Measurements from ENCODE around the gene STIP1.
"Not testable (repeated sequence)": the region's sequence is repeated elsewhere in the genome, so short reads cannot be mapped to it uniquely, and the experiment has no call there.

STIP1 gene

DNA sequence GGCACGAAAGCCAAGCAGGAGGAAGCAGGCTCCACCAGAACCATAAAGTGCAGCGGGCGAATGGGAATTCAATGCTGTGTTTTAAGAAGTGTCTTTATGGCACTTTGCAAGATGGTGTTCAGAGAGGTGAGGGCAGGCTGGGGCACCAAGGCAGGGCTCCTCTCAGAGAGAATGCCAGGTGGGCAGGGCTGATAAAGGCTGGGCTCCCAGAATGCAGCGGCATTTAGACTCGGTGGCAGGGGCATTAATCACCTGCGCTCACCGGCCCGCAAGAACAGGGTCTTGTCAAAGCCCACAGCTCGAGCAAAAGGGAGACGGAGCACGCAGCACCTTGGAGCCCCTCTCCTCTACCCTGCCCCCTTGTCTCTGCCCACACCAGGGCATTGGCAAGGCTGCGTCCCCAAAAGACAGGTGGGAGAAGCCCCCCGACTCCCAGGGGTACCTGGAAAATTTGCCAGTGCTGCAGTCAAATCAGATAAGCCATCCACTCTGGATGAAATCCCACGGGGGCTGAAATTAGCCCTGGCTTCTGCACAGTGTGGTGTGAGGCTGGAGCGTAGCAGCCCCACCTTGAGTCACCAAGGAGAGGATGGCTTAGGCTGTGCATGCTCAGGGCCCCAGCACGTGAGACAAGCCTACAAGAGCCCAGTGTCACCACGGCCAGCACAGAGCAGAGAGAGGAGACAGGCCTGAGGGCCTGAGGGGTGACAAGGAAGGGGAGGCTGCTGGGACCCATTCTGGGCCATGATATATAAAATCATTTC, 28.2 kb upstream of the STIP1 start:
- no peak overlapping the region for H3K18ac ChIP-seq (ENCODE audit: low read length)
- no peak overlapping the region for H3K14ac ChIP-seq (ENCODE audit: low read length)
- no peak overlapping the region for H2BK12ac ChIP-seq (ENCODE audit: low read length)
- no CpG with 5 or more reads among the region's 17 CpGs for WGBS (ENCODE audit: extremely low coverage, insufficient coverage, insufficient read length)
- H3K79me2 ChIP-seq (ENCODE audit: control insufficient read depth, insufficient read depth, low read length, poor library complexity) = no peaks in the 10 kb centered on the region
- no peak overlapping the region for H2AFZ ChIP-seq (ENCODE audit: insufficient read depth, low read length, poor library complexity)
- no peak overlapping the region for H3K4me3 ChIP-seq (ENCODE audit: low read depth, low read length)
- H2BK5ac ChIP-seq (ENCODE audit: low read depth, low read length, poor library complexity) = no peak overlapping the region
- no peaks in the 10 kb centered on the region for H3K27me3 ChIP-seq (ENCODE audit: insufficient read depth, low read length)
- no peak overlapping the region for H4K91ac ChIP-seq (ENCODE audit: low read depth, low read length)
- no peaks in the 10 kb centered on the region for H3K36me3 ChIP-seq (ENCODE audit: control insufficient read depth in 1 of 2, insufficient read depth in 2 of 2, low read length in 2 of 2)
- H3K23ac ChIP-seq (ENCODE audit: low read length) = no peak overlapping the region
- no peak overlapping the region for H3K4ac ChIP-seq (ENCODE audit: low read depth, low read length)
- no peaks in the 10 kb centered on the region for H3K79me1 ChIP-seq (ENCODE audit: low read length)
- H4K8ac ChIP-seq (ENCODE audit: low read depth, low read length) = no peak overlapping the region
- no peak overlapping the region for H4K12ac ChIP-seq (ENCODE audit: low read depth, low read length)
- no peak overlapping the region for H2BK120ac ChIP-seq (ENCODE audit: insufficient read depth, low read length, poor library complexity)
- no peaks in the 10 kb centered on the region for H3K9me3 ChIP-seq (ENCODE audit: insufficient read depth, low read depth, low read length)
- H3K9ac ChIP-seq (ENCODE audit: low read length) = no peak overlapping the region
- peaks cover 0 to 1% of the 10 kb centered on the region in 2 experiments for H3K4me1 ChIP-seq (ENCODE audit: control insufficient read depth in 1 of 2, insufficient read depth in 2 of 2, low read length in 2 of 2)
- H3K27ac ChIP-seq (ENCODE audit: low read depth, low read length) = no peak overlapping the region
- DNase-seq = no peak
- no peak overlapping the region for H3K4me2 ChIP-seq (ENCODE audit: low read length)
- H2AK5ac ChIP-seq (ENCODE audit: low read length) = no peak overlapping the region

DNA sequence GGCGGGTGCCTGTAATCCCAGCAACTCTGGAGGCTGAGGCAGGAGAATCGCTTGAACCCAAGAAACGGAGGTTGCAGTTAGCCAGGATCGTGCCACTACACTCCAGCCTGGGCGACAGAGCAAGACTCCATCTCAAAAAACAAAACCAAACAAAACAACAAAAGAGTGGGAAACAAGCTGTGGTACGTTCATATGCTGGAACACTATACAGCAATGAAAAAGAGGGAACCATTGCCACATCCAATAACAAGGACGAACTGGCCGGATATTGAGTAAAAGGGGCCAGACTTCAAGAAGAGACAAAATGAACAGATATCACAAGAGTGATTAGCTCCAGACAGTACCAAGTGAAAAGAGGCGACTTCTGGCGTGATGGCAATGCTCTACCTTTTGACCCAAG, 24.9 kb upstream of the STIP1 start:
- no peak overlapping the region for H2AK5ac ChIP-seq (ENCODE audit: low read length)
- no peak overlapping the region for H2BK12ac ChIP-seq (ENCODE audit: low read length)
- no CpG with 5 or more reads among the region's 10 CpGs for WGBS (ENCODE audit: extremely low coverage, insufficient coverage, insufficient read length)
- no peak overlapping the region for H3K4me2 ChIP-seq (ENCODE audit: low read length)
- peaks cover 5% of the 10 kb centered on the region for H3K79me2 ChIP-seq (ENCODE audit: control insufficient read depth, insufficient read depth, low read length, poor library complexity)
- H3K18ac ChIP-seq (ENCODE audit: low read length) = no peak overlapping the region
- no peak overlapping the region for H3K4ac ChIP-seq (ENCODE audit: low read depth, low read length)
- no peak overlapping the region for H3K9ac ChIP-seq (ENCODE audit: low read length)
- no peak overlapping the region for H2BK120ac ChIP-seq (ENCODE audit: insufficient read depth, low read length, poor library complexity)
- H4K12ac ChIP-seq (ENCODE audit: low read depth, low read length) = no peak overlapping the region
- no peaks in the 10 kb centered on the region for H3K9me3 ChIP-seq (ENCODE audit: insufficient read depth, low read depth, low read length)
- H2BK5ac ChIP-seq (ENCODE audit: low read depth, low read length, poor library complexity) = no peak overlapping the region
- peaks cover 7% of the 10 kb centered on the region for H3K79me1 ChIP-seq (ENCODE audit: low read length)
- H3K27ac ChIP-seq (ENCODE audit: low read depth, low read length) = no peak overlapping the region
- H3K4me1 ChIP-seq (ENCODE audit: control insufficient read depth in 1 of 2, insufficient read depth in 2 of 2, low read length in 2 of 2) = peaks cover 7 to 9% of the 10 kb centered on the region in 2 experiments
- H4K8ac ChIP-seq (ENCODE audit: low read depth, low read length) = no peak overlapping the region
- no peaks in the 10 kb centered on the region for H3K36me3 ChIP-seq (ENCODE audit: control insufficient read depth in 1 of 2, insufficient read depth in 2 of 2, low read length in 2 of 2)
- H3K4me3 ChIP-seq (ENCODE audit: low read depth, low read length) = no peak overlapping the region
- no peak overlapping the region for H3K14ac ChIP-seq (ENCODE audit: low read length)
- no peak overlapping the region for H4K91ac ChIP-seq (ENCODE audit: low read depth, low read length)
- no peaks in the 10 kb centered on the region for H3K27me3 ChIP-seq (ENCODE audit: insufficient read depth, low read length)
- H2AFZ ChIP-seq (ENCODE audit: insufficient read depth, low read length, poor library complexity) = no peak overlapping the region
- DNase-seq = no peak
- no peak overlapping the region for H3K23ac ChIP-seq (ENCODE audit: low read length)

DNA sequence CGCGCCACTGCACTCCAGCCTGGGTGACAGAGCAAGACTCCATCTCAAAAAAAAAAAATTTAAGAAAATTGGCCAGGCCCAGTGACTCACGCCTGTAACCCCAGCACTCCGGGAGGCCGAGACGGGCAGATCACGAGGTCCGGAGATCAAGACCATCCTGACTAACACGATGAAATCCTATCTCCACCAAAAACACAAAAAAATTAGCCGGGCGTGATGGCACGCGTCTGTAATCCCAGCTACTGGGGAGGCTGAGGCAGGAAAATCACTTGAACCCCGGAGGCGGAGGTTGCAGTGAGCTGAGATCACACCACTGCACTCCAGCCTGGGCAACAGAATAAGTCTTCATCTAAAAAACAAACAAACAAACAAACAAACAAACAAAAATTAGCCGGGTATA, 23.2 kb upstream of the STIP1 start:
- H3K79me2 ChIP-seq (ENCODE audit: control insufficient read depth, insufficient read depth, low read length, poor library complexity); H3K18ac ChIP-seq (ENCODE audit: low read length); H4K12ac ChIP-seq (ENCODE audit: low read depth, low read length); H3K4me3 ChIP-seq (ENCODE audit: low read depth, low read length); H3K27ac ChIP-seq (ENCODE audit: low read depth, low read length); H3K23ac ChIP-seq (ENCODE audit: low read length); H3K9ac ChIP-seq (ENCODE audit: low read length); H2AK5ac ChIP-seq (ENCODE audit: low read length); H3K27me3 ChIP-seq (ENCODE audit: insufficient read depth, low read length); H3K4ac ChIP-seq (ENCODE audit: low read depth, low read length); H3K9me3 ChIP-seq (ENCODE audit: insufficient read depth, low read depth, low read length); H3K4me2 ChIP-seq (ENCODE audit: low read length); H4K91ac ChIP-seq (ENCODE audit: low read depth, low read length); H2BK12ac ChIP-seq (ENCODE audit: low read length); H3K14ac ChIP-seq (ENCODE audit: low read length); DNase-seq; H4K8ac ChIP-seq (ENCODE audit: low read depth, low read length); H2BK5ac ChIP-seq (ENCODE audit: low read depth, low read length, poor library complexity); H2BK120ac ChIP-seq (ENCODE audit: insufficient read depth, low read length, poor library complexity); H2AFZ ChIP-seq (ENCODE audit: insufficient read depth, low read length, poor library complexity); H3K36me3 ChIP-seq (ENCODE audit: control insufficient read depth in 1 of 2, insufficient read depth in 2 of 2, low read length in 2 of 2): not testable (repeated sequence)
- Histone ChIP-seq H3K79me1 (ENCODE audit: low read length) (peaks cover 10% of the 10 kb centered on the region), H3K4me1 (ENCODE audit: control insufficient read depth in 1 of 2, insufficient read depth in 2 of 2, low read length in 2 of 2) (peaks cover 11 to 12% of the 10 kb centered on the region in 2 experiments)
- WGBS (ENCODE audit: extremely low coverage, insufficient coverage, insufficient read length) = no CpG with 5 or more reads among the region's 16 CpGs

DNA sequence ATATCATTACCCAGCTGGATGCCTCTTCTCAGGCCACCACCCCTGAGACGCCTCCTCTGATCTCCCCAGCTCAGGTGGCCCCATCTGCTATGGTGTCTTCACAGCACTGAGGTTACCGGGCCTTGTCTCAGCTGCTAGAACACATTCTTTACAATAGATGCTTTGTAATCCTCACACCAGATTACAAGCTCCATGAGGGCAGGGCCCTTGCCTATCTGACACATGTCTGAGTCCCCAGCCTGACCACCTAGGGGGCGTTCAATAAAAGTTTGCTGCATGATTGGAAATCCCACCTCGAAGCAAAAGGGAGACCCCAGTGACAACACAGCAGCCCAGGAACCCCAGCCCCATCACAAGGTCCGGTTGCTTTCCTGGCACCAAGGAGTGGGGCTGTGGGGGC, 22.0 kb upstream of the STIP1 start:
- H3K27me3 ChIP-seq (ENCODE audit: insufficient read depth, low read length) = no peaks in the 10 kb centered on the region
- H2AK5ac ChIP-seq (ENCODE audit: low read length) = no peak overlapping the region
- H2BK120ac ChIP-seq (ENCODE audit: insufficient read depth, low read length, poor library complexity) = no peak overlapping the region

More for the DNA sequence above, 22.0 kb upstream of the STIP1 start:
- Histone ChIP-seq H3K27ac (ENCODE audit: low read depth, low read length) (no peak overlapping the region), H3K9me3 (ENCODE audit: insufficient read depth, low read depth, low read length) (no peaks in the 10 kb centered on the region), H3K4ac (ENCODE audit: low read depth, low read length) (no peak overlapping the region), H3K23ac (ENCODE audit: low read length) (no peak overlapping the region), H3K4me2 (ENCODE audit: low read length) (no peak overlapping the region), H3K4me1 (ENCODE audit: control insufficient read depth in 1 of 2, insufficient read depth in 2 of 2, low read length in 2 of 2) (peaks cover 12 to 13% of the 10 kb centered on the region in 2 experiments), H3K79me1 (ENCODE audit: low read length) (peaks cover 10% of the 10 kb centered on the region), H3K79me2 (ENCODE audit: control insufficient read depth, insufficient read depth, low read length, poor library complexity) (peaks cover 7% of the 10 kb centered on the region), H2BK12ac (ENCODE audit: low read length) (no peak overlapping the region), H3K18ac (ENCODE audit: low read length) (no peak overlapping the region), H4K8ac (ENCODE audit: low read depth, low read length) (no peak overlapping the region), H2BK5ac (ENCODE audit: low read depth, low read length, poor library complexity) (no peak overlapping the region), H3K36me3 (ENCODE audit: control insufficient read depth in 1 of 2, insufficient read depth in 2 of 2, low read length in 2 of 2) (no peaks in the 10 kb centered on the region), H4K12ac (ENCODE audit: low read depth, low read length) (no peak overlapping the region), H3K9ac (ENCODE audit: low read length) (no peak overlapping the region), H3K4me3 (ENCODE audit: low read depth, low read length) (no peak overlapping the region), H4K91ac (ENCODE audit: low read depth, low read length) (no peak overlapping the region), H3K14ac (ENCODE audit: low read length) (no peak overlapping the region), H2AFZ (ENCODE audit: insufficient read depth, low read length, poor library complexity) (no peak overlapping the region)
- no peak for DNase-seq
- no CpG with 5 or more reads among the region's 5 CpGs for WGBS (ENCODE audit: extremely low coverage, insufficient coverage, insufficient read length)
